SK-N-DZ (cell line): ENCODE data around the gene GATD1.

Experiments used
- DNase-seq: peaks from one replicate; pipeline ENCODE4 v3.0.0-alpha.2; 2015; ENCODE audit warnings: low spot score

The GATD1 gene

GRCh38 chr11:779955-780532, 2.8 kb upstream of the GATD1 start:
- no peak for DNase-seq

DNA sequence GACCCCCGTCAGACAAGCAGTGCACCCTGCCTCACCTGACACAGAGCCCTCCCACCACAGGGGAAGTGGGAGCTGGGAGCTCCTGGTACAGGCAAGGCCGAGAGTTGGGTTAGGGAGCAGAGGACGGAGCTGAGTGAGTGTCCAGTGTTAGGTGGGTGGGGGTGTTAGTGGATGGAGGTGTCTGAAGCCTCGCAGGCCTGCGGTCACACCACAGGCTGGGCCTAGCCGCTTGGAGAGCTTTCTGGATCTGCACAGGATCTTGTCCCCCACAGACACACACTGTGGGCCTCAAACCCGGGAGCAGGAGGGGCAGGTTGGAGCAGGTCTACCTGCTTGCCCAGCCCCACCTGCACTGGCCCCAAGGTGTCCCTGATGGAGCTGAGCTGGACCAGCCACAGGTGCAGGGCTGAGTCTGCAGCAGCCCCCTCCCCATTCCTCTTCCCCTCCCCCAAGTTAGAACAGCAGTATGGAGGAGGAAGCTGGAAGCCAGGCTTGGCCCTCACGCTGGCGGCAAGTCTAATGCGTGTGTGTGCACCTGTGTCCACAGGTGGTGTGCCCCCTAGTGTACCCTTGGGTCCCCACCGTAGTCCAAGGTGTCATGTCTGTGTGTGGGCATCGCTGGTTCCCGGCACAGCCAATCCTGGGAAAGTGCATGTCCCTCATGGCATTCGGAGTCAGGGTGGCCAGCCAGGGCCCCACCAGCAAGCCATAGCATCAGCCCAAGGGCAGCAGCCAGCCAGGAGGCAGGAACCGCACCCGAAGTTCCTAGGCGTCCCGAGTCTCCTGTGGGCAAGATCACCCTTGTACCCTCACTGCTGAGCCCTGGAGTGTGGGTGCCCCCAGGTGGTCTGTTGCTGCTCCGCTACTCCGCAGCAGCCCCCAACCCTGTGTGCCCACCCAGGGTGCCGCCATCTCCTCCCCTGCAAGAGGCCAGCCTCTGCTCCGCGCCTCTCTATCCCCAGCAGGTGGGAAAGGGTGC, 2.0 kb upstream of the GATD1 start:
- no peak for DNase-seq

DNA sequence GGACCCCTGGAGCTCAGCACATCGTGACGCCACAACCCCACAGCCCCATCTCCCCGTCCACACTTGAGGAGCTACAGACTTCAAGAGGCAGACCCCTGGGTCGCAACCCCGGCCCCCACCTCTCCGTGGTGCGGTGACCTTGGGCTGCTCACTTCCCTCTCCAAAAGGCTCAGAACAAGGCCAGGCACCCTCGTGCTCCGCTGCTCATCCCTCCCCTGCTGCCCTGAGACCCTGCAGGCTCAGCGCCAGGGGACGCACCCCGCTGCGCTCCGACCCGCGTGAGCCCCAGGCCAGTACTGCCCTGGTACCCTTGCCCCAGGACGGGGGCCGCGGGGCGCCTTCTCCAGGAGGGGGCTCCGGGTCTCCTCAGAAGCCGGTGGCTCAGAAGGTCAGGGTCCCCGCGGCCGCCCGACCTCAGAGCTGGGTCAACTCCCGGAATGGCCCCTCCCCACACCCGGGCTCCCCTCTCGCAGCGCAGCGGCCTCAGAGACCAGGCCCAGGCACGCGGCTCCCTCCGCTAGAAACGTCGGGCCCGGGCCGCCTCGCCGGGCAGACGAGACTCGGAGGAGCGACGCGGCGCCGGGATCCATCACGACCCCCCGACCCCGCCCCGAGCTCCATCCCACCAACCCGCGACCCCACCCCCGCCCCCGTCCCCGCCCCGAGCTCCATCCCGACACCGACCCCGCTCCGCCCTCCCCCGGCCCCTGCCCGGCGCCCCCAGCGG, 563 bp downstream of the GATD1 start:
- no peak for DNase-seq

- no peak for DNase-seq
These were observed 1.1 kb downstream of the GATD1 start for GRCh38 chr11:776263-776560.

DNA sequence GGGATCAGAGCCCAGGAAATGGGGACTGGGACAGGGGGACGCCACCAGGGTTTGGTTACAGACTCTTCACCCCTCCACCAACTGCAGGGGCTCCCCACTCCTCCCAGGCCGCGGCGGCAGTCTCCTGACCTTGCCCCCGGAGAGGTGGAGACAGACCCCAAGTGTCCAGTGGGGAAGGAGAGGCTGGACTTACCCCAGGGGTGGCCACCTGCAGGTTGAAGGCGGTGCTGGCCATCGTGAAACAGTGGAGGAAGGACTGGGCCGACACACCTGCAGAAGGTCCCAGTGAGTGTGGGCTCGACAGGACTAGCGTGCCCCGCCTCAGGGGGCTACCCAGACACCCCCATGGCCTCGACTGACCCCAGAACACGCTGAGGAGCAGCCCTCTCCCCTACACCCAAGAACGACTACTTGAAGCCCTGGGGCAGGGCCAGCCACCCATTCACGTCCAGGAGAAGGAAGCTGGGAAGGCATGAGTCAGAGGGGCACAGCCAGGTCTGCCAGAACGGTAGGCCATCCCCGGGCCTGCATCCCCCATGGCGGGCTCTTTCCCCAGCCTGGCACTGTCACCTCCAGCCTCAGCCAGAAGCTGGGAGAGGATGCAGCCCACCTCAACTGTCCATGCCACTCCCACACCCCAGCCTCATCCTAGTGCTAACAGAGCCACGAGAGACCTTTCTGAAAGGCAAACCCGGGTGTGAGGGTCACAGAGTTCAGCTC, 2.3 kb downstream of the GATD1 start:
- no peak for DNase-seq

GRCh38 chr11:773830-774229, 3.5 kb downstream of the GATD1 start:
- no peak for DNase-seq

DNA sequence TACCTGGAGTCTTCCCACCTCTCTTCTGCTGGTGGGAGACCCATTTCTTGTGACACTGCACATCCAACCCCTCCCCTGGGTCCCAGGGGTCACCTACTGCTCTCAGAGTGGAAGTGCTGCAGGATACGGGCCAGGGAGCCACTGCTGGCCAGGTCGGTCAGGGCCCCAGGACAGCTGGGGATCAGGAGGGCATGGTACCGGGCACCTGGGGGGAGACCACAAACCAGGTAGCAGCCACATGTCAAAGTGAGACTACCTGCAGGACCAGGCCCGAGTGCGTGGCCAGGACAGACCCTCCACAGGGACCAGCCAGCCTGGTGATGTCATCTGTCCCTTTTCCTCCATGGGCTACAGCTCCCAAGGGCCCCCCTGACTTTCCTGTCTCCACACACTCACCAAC, 3.9 kb downstream of the GATD1 start:
- no peak for DNase-seq

DNA sequence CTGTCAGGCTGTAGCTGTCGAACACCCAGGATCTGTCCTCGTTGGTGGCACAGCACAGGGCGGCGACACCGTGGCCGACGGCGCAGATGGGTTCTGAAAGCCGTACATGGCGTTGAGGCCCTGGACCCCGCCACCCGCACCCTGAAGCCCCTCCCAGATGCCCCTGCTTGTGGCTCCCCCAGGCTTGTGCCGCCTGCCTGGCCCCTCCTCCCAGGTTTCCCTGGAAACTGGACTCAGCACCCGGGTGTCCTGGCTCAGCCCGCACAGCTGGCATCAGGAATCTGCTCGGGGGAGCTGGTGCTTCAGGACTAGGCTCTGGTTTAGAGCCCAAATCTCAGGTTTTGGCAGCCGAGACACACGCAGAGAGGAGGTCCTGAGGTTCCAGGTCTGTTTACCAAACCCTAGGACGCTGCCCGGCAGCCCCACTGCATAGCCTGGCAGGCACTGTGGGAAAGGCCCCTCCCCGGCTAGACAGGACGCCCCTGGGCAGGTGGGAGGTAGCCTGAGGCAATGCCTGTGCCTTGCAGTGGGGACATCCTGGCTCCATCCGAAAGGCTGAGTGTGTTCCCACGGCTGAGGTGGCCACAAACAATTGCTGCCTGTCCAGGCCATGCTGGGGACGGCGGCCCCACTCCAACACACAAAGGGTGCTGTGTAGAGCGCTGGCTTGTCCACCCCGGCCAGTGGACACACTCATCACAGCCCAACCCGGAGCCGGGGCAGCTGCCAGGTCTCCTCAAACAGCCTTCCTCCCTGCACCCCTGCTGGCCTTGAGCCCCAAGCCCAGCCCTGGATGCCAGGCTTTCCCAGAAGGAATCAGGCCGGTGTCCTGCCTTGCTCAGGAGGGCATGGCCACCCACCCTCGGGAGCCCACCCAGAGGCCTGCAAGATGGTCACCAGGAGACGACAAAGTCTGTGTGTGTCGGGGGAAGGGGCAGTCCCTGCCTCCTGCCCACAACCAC, 4.6 kb downstream of the GATD1 start:
- DNase-seq = no peak

DNA sequence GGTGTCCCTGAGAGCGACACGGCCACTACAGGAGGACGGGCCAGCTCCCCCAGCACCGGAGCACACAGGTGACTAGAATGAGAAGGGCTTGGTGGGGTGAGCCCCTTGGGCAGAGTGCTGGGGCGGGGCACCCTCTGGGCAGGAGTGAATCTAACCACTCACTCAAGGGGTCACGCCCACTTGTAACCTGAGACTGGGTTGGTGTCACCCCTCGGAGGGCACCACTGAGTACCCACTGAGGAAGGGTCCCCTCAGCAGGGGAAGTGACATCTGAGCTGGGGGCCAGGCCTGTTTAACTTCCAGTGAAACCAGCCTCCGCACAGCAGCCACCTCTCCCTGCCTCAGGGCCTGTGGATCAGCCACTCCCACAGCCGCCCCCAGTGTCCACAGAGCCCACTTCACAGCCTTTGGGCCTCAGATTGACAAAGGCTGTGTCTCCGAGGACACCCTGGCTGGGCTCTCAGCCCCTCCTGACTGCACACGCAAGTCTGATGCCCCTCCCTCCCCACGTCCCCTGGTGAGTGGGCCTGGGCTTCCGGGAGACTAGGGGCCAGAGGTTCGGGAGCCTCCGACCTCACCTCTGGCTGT, 5.6 kb downstream of the GATD1 start:
- no peak for DNase-seq

DNA sequence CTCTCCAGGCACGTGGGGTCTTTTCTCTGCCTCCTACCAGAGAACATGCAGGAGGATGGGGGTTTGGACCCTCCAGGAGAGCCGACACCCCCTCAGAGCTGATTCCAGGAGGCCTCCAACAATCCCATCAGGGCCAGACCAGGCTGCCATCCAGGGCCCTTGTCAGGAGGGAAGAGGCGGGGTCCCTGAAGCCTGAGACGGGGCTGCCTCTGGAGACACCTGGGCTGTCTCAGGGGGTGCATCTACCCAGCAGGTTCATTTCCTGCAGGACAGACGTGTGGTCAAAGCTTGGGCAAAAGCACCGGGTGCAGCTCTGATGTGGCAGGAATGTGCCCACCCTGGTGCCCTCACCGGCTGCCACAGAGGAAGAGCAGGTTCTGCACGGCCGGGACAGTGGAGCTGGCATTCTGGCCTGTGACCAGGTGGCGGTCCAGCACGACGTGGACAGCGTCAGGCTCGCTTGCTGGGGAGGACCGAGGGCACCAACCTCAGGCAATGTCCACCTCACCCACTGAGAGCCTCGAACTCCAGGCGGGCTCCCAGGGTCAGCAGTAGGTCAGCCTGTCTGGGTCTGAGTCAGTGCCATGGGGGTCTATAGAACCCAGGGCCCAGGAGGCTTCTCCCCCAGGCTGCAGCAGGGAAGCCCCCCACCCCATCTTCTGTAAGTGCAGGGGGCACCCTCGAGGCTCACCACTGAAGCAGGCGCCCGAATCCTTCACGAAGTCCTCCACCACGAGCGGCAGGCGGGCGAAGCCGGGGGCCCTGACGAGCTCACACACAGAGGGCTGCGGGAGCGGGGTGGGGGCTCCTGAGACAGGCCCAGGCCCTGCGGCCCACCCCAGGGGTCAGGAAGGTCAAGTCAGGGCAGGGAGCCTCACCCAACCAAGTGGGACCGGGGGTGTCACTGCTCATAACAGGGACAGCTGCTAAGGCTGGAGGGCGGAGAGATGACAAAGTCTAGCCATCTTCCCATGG, 6.4 kb downstream of the GATD1 start:
- no peak for DNase-seq

DNA sequence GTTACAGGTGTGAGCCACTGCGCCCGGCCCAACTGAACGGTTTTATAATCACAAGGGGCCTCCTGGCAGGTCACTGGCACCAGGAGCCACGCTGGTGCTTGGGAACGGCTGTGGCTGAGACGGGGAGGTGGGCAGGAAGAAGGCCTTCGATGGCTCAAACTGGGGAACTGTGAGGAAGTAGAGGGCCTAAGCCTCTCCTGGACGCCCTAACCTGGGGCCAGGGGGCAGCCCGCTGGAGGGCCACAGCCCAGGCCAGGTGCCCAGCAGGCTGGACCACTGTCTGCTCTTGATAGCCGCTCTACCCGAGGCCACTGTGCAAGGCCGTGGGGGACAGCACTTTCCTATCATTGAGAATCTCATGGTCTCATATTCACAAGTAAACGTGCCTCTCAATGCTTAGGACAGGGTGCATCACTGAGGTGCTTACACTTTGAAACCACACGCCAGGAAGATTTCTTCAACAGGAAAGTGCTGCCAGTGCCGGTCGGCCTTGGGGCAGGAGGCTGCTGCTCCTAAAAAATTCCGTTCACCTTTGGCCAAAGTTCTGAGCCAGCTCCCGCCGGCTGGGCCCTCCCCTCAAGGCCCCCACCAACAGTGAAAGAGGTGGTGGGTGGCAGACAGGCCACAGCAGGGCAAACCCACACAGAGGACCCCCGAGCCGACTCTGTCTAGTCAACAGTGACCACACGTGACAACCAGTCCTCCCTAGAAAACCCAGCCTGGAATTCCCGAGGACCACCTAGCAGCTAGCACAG, 7.2 kb downstream of the GATD1 start:
- no peak for DNase-seq

- no peak for DNase-seq
These were observed 10.0 kb downstream of the GATD1 start for GRCh38 chr11:767238-767637.

GRCh38 chr11:766936-767210, 10.4 kb downstream of the GATD1 start:
- no peak for DNase-seq

GRCh38 chr11:766106-766935, 11.0 kb downstream of the GATD1 start:
- no peak for DNase-seq

- DNase-seq = no peak
These were observed 11.5 kb downstream of the GATD1 start for GRCh38 chr11:765802-766091.

GRCh38 chr11:765025-765801, 12.1 kb downstream of the GATD1 start:
- no peak for DNase-seq

GRCh38 chr11:764322-765024, 12.8 kb downstream of the GATD1 start:
- DNase-seq = no peak
